ENCODE results near the gene SLC4A7.

DNA sequence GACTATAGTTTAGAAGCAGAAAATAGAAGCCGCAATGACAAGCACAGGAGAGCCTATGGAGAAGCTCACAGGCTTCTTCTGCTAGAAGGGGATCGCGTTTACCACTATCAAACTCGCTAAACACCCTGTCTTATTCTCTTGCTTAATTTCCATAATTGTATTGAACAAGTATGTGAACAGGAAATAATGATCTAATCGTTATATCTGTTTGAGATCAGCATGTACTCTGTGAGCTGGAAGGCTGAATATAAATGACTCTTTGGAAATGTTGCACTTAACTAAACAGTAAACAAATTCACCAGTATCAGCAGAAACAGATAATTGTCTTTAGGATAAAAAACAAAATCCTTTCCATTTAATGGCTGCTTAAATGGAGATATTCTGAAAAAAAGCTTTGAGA lies 130.0 kb downstream of the SLC4A7 start:
- TF ChIP-seq, protein P1, sequence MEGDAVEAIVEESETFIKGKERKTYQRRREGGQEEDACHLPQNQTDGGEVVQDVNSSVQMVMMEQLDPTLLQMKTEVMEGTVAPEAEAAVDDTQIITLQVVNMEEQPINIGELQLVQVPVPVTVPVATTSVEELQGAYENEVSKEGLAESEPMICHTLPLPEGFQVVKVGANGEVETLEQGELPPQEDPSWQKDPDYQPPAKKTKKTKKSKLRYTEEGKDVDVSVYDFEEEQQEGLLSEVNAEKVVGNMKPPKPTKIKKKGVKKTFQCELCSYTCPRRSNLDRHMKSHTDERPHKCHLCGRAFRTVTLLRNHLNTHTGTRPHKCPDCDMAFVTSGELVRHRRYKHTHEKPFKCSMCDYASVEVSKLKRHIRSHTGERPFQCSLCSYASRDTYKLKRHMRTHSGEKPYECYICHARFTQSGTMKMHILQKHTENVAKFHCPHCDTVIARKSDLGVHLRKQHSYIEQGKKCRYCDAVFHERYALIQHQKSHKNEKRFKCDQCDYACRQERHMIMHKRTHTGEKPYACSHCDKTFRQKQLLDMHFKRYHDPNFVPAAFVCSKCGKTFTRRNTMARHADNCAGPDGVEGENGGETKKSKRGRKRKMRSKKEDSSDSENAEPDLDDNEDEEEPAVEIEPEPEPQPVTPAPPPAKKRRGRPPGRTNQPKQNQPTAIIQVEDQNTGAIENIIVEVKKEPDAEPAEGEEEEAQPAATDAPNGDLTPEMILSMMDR (conservative IDR thresholded peaks at IDR 0.05 in 1 of 2, IDR thresholded peaks at IDR 0.05 in 1 of 2; ENCODE audit: low read depth in 1 of 2, low read length in 2 of 2) = no peak
- no peak for TF ChIP-seq EZH2 (IDR thresholded peaks at IDR 0.05; ENCODE audit: low read length, missing control alignments)
